Measurements from ENCODE around the gene CD24. TPM values are rescaled to one million over a fixed set of nuclear protein-coding genes. Genes with fewer than 3 reads are reported as not detected.

CD24 gene
- total and polyA plus RNA-seq, 2 donors (not counting 1 experiment from before 2014, with no cell fraction given), result 0.17 to 0.69 TPM

- peaks cover 48% of the 10 kb centered on the region for H3K27me3 ChIP-seq (ENCODE audit: control insufficient read depth, insufficient read depth, low read length)
- no peak overlapping the region for H3K27ac ChIP-seq (ENCODE audit: insufficient read depth, low read length)
- H3K4me1 ChIP-seq (ENCODE audit: control insufficient read depth, extremely low read depth, insufficient read depth, low read length), result no peaks in the 10 kb centered on the region
- no peaks in the 10 kb centered on the region for H3K79me2 ChIP-seq (ENCODE audit: control insufficient read depth, insufficient read depth, low read length)
- peak overlapping the region; percentile 26 to 53 (median 34) for H3K4me3 ChIP-seq (replicated peaks in 1 of 4; ENCODE audit: control extremely low read depth in 1 of 4, insufficient read depth in 1 of 4, low read depth in 3 of 4, low read length in 4 of 4)
- no peaks in the 10 kb centered on the region for H4K20me1 ChIP-seq (ENCODE audit: control insufficient read depth, extremely low read depth, insufficient read depth, low read length)
- TF ChIP-seq EZH2 (IDR thresholded peaks at IDR 0.05; ENCODE audit: low read length, missing control alignments) (peak; percentile 75), CTCF (conservative IDR thresholded peaks at IDR 0.05 in 1 of 2, IDR thresholded peaks at IDR 0.05 in 1 of 2; ENCODE audit: low read depth in 1 of 2, low read length in 2 of 2) (no peak)
- H3K4me2 ChIP-seq (ENCODE audit: extremely low read depth, insufficient read depth, low read length), result peak overlapping the region; percentile 85
- no peaks in the 10 kb centered on the region for H3K36me3 ChIP-seq (ENCODE audit: control insufficient read depth, insufficient read depth, low read length)
- H2AFZ ChIP-seq (ENCODE audit: low read length), result no peak overlapping the region
- DNase-seq (ENCODE audit: low read depth in 2 of 2), result peak in 1 of 2 donors; percentile 47
- no peaks in the 10 kb centered on the region for H3K9me3 ChIP-seq (ENCODE audit: control insufficient read depth, insufficient read depth, low read depth, low read length)
- no peak overlapping the region for H3K9ac ChIP-seq (ENCODE audit: insufficient read depth, low read length)
Measured at GRCh38 chr6:106974999-106975737, 639 bp upstream of the CD24 start.

GRCh38 chr6:106973836-106974335 is 643 bp downstream of the CD24 start:
- peak in 1 of 2 donors; percentile 19 for DNase-seq (ENCODE audit: low read depth in 2 of 2)
- Histone ChIP-seq H2AFZ (ENCODE audit: low read length) (no peak overlapping the region), H3K27ac (ENCODE audit: insufficient read depth, low read length) (no peak overlapping the region), H3K79me2 (ENCODE audit: control insufficient read depth, insufficient read depth, low read length) (no peaks in the 10 kb centered on the region), H3K4me3 (replicated peaks in 1 of 4; ENCODE audit: control extremely low read depth in 1 of 4, insufficient read depth in 1 of 4, low read depth in 3 of 4, low read length in 4 of 4) (no peak overlapping the region), H3K4me1 (ENCODE audit: control insufficient read depth, extremely low read depth, insufficient read depth, low read length) (no peaks in the 10 kb centered on the region), H3K36me3 (ENCODE audit: control insufficient read depth, insufficient read depth, low read length) (no peaks in the 10 kb centered on the region), H4K20me1 (ENCODE audit: control insufficient read depth, extremely low read depth, insufficient read depth, low read length) (no peaks in the 10 kb centered on the region), H3K9ac (ENCODE audit: insufficient read depth, low read length) (no peak overlapping the region), H3K9me3 (ENCODE audit: control insufficient read depth, insufficient read depth, low read depth, low read length) (no peaks in the 10 kb centered on the region), H3K4me2 (ENCODE audit: extremely low read depth, insufficient read depth, low read length) (no peak overlapping the region), H3K27me3 (ENCODE audit: control insufficient read depth, insufficient read depth, low read length) (peaks cover 48% of the 10 kb centered on the region)
- TF ChIP-seq EZH2 (IDR thresholded peaks at IDR 0.05; ENCODE audit: low read length, missing control alignments), result peak; percentile 97
- TF ChIP-seq CTCF (conservative IDR thresholded peaks at IDR 0.05 in 1 of 2, IDR thresholded peaks at IDR 0.05 in 1 of 2; ENCODE audit: low read depth in 1 of 2, low read length in 2 of 2), result no peak

GRCh38 chr6:106973018-106973835 is 1.3 kb downstream of the CD24 start:
- Histone ChIP-seq H4K20me1 (ENCODE audit: control insufficient read depth, extremely low read depth, insufficient read depth, low read length) (no peaks in the 10 kb centered on the region), H3K4me2 (ENCODE audit: extremely low read depth, insufficient read depth, low read length) (no peak overlapping the region), H3K27me3 (ENCODE audit: control insufficient read depth, insufficient read depth, low read length) (peaks cover 48% of the 10 kb centered on the region), H3K79me2 (ENCODE audit: control insufficient read depth, insufficient read depth, low read length) (no peaks in the 10 kb centered on the region), H2AFZ (ENCODE audit: low read length) (no peak overlapping the region), H3K9me3 (ENCODE audit: control insufficient read depth, insufficient read depth, low read depth, low read length) (no peaks in the 10 kb centered on the region), H3K27ac (ENCODE audit: insufficient read depth, low read length) (no peak overlapping the region), H3K4me3 (replicated peaks in 1 of 4; ENCODE audit: control extremely low read depth in 1 of 4, insufficient read depth in 1 of 4, low read depth in 3 of 4, low read length in 4 of 4) (no peak overlapping the region), H3K36me3 (ENCODE audit: control insufficient read depth, insufficient read depth, low read length) (no peaks in the 10 kb centered on the region), H3K4me1 (ENCODE audit: control insufficient read depth, extremely low read depth, insufficient read depth, low read length) (no peaks in the 10 kb centered on the region), H3K9ac (ENCODE audit: insufficient read depth, low read length) (no peak overlapping the region)
- TF ChIP-seq EZH2 (IDR thresholded peaks at IDR 0.05; ENCODE audit: low read length, missing control alignments), result no peak
- TF ChIP-seq CTCF (conservative IDR thresholded peaks at IDR 0.05 in 1 of 2, IDR thresholded peaks at IDR 0.05 in 1 of 2; ENCODE audit: low read depth in 1 of 2, low read length in 2 of 2), result no peak
- peak; percentile 2 to 6 for DNase-seq (ENCODE audit: low read depth in 2 of 2)

Data from fibroblast of lung (primary cell).